NCI-H510A treated with DMSO at 0.1 percent for 48 hours (cell line): ENCODE results near the gene CTIF.
A peak's percentile ranks its signal among the peaks of the same experiment; 100 is the strongest.

ENCODE experiments used
- DNase-seq: peaks from one replicate; lab custom pipeline; 2025; lab: John Stamatoyannopoulos, UW

Gene CTIF

DNA sequence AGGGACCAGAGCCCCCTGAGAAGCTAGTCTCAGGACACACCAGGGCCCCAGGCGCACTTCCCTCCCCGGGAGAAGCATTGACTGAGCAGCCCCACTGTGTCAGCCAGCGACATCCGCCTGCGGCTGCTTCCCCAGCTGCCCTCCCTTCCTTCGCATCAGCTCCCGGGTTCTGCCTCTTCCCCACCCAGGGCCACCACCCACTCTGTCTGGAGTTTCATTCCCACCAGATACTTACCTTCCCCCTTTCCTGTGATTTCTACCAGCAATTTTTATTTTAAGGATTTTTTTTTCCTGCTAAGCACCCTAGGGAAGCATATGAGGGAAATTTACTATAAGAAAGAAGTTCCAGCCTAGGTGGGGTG is 312.7 kb downstream of the CTIF start:
- no peak for DNase-seq

DNA sequence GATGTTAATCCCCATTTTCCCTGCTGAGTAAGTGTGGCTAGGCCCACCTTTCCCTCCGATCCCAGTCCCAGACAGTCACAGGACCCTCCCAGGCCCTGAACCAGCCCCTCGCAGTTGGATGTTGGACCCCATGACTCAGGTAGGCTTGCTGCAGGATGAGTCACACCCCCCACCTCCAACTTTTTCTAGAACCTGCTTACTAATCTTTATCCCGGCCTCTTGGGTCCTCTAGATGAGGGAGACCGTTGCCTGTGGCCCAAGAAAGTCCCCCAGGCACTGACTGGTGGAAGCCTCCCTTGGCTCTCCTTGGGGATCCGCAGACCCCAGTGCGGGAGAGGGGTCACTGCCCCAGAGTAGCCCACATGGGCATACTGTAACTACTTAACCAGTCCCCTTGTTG is 313.5 kb downstream of the CTIF start:
- DNase-seq = no peak

DNA sequence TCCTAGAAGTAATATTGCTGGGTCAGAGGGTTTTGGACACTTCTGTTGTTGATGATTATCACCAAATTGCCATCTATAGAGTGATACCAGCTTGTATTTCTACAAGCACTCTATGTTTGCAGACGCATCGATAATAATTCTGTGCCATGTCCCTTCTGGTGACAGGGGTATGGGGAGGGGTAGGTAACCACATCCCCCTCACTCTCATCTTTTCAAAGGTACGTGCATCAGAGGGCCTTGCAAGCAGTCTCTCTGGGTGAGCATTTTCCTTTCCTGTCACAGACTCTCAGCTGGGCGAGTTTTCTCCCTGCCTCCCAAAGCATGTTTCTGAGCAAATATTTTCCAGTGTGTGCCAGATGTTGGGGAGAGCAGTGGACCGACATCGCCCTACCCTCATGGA is 314.0 kb downstream of the CTIF start:
- DNase-seq = no peak

DNA sequence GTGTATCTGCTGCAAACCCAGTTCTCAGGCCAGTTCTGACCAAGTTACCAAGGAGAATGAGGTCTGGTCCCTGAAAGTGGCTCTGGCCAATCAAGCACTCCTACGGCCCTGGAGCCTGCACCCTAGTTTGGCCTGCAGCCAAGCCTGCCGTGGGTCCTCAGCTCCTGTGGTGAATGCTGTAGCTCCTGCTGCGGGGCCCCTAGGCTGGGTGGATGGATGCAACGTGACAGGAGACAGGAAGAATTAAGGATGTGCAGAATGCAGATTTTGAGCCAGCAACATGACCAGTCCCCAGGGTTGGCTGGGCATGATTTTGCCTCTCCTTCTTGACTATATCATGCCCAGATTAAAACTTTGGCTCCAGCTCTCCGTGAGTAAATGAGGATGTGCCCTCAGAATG is 314.8 kb downstream of the CTIF start:
- DNase-seq = no peak

DNA sequence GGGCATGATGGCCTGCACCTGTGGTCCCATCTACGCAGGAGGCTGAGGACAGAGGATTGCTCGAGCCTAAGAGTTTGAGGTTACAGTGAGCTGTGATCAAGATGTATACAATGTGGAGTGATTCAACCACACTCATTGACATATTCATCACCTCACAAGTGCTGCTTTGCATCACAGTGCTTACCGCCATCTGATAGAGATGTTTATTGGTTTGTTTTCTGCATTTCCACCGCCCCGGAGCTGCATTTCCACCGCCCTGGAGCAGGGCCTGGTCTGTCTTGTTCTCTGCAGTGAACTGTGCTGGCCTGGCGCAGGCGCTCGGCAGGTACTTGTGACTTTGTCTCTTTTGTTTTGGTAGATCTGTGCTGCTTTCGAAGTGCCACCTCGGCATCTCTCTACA is 315.9 kb downstream of the CTIF start:
- DNase-seq = no peak

DNA sequence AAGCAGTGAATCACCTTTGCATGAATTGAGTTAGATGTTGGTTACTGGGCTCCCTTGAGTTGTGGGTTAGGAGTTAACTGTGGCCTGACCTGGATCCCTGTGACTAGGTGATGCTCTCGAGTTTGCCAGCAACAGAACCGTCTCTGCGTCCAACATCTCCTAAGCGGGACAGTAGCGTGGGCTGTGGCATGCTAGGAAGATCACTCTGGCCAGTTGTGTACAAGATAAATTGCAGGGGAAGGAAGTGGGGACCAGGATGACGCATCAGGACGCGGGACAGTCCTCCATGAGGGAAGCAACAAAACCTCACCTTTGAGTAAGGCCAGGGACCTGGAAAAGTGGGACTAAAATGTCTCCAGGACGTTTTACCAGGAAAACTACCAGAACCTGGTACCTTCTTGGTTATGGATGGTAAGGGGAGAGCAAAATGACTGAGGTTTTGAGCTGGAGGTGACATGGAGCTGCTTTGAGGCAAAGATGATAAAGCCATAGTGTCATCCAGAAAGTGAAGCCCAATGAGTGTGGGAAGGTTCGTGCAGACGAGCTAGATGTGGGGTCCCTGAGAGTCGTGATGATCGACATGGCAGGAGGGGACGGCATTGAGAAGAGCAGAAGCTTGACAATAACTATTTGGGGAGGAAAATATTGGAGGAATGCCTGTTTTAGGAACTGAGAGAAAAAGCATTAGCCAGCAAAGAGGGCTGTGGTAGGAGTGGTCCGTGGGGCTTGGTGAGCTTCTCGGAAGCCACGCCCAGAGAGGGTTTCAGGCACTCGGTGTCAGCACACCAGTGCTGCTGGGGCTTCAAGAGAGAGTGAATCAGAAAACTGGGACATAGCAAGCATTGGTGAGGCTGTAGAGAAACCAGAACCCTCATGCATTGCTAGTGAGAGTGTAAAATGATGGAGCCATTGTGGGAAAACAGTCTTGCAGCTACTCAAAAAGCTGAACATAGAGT is 316.9 kb downstream of the CTIF start:
- DNase-seq = no peak

DNA sequence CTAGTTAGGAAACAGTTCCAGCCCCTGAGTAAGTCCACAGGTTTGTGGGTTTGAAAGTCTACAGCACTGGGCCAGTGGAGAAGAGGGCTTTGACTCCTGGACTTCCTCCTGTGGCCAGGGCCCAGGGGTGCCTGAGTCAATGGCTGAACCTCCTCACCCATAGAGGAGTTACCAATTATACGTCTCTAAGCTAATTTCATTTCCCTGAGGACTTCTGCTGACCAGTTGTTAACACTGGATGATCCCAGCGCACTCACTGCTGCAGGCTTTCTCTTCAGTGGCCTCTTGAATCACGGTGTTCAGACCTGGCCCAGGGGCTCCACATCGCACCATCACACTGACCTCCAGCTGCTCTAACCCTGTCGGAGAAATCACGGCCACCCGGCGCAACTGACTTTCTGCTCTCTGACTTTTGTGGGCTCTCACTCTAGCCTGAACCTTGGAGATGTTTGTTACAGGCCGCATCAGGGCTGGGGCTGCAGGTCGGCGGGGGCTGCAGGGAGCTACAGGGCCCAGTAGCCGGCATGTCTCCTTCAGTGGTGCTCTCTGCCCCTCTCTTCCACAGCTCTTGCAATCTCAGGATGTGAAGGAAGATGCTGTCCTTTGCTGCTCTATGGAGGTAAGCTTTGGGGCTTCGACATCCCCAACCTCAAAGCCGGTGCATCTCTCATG is 318.3 kb downstream of the CTIF start:
- DNase-seq = no peak

DNA sequence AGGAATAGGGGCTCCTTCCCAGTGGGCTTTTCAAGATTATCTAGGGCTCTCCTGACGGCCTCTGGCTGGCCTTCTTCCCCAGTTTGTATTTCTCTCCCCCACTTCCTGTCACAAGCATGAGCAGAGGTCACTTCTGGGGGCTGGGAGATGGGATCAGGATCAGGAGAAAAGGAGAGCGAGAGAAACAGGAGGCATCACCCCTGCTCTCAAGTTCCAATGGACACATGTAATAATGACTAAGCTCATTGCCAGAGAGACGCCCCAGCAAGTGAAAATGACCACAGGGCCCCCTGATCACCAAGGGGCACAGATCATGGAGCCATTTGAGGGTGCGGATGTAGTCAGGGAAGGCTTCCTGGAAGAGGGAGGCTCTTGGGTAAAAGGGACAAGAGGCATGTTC is 319.8 kb downstream of the CTIF start:
- no peak for DNase-seq

DNA sequence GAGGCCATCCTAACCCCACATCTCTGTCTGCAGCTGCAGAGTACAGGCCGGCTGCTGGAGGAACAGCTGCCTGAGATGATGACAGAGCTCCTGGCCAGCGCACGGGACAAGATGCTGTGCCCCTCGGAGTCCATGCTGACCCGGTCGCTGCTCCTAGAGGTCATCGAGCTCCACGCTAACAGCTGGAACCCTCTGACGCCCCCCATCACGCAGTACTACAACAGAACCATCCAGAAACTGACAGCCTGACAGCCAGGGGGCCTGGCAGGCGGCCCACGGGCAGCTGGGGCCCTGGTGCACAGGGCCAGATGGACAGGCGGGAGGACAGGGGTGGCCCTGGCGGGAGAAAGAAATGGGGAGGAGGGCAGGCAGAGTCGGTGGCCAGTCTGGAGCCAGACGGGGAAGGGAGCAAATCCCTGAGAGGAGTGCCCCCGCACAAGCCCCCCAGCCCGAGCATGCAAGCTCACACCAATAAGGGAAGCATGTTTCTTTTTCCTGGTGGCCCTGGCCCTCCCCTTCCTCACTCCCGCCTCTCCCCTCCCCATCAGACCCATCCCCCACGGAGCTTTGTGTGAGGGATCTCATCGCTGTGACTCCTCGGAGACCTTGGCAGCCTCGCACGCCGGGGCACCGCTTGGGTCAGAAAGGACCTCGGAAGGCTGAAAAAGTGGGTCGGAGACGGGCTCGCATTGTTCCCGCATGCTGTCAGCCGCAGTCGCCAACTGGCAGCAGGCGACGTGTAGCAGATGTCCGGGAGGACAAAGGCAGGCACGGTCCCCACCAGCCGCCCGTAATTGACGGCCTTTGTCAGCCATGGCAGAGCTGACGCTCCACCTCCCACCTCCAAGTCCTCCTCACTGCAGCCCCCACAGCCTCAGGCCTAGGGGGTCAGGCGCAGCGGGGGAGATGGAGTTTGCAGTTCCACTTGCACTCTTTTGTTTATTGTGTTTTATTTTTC is 320.8 kb downstream of the CTIF start:
- DNase-seq = no peak

DNA sequence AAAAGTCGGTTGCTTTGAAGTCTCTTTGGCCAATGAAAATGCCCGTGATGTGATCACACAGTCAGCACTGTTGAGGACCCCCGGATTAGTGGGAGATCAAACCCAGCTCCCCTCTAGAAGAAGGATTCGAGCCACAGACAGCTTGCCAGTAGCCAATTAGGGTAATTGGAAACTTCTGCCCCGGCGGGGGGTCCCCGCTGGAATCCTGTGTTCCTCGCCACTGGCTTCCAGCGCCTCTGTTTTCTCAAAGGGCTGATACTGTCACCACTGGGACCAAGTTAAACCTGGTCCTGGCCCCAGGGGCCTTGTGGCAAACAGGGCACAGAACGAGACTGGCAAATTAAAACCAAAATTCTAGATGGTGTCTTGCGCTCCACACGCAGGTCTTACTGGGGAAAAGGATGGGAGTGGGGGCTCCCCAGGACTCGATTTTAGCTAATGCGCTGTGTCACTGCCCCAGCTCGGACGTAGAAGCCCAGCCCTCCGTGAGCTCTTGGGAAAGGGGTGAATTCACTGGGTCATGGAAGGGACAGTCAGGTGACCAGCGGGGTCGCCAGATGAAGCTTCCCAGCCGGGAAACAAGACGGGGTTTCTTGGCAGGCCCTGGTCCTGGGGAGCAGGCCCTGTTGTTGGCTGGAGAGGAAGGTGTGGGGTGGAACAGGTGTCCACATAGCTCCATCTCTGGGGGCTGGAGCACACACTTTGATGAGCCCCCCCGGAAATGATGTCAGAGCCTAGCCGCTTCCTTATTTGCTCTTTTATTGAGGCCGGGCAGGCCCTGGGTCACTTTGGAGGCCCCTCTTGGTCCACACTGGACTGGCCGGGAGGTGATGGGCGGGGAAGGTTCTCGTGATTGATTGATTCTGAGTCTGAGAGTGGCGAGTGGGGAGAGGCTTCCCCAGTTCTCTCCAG is 321.7 kb downstream of the CTIF start:
- no peak for DNase-seq

DNA sequence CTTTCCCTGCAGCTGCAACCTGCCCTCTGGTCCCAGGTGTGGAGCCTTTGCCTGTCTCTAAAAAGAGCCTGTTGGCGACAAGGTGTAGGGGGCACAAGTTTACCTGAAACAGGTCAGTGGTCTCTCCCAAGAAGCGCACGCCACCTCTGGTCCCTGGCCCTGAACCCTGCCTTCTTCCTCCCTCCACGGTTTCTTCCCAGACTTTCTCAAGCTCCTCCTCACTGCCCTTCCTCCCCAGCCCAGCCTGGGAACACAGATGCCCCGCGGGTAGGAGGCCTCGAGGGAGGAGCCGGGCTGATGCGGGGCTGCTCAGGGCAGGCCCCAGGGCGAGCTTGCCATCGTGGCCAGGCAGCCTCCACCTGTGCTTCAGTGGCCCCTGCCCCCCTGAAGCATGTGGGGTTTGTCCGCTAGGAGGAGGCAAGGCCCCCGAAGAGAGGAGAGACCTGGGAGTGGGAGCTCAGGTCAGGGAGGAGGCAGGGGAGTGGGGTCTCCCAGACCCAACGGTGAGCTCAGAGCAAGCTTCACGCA is 322.4 kb downstream of the CTIF start:
- DNase-seq = no peak

DNA sequence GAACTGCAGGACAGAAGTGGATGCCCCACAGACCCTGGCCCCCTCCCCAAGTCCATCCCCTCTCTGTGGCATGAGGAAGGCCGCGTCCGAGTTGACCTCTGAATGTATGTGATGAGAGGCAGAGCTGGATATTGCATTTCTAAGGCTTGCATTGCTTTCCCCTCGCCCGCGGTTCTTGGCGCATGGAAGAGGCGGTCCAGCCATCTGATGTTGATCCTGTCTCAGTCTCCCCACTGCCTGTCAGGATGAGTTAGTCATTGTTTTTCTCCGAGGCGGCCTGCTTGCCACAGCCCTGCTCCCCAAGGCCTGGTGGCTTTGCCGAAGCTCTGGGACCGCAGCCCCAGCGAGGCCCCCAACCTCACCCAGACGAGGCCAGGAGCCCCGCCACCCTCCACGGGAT is 323.3 kb downstream of the CTIF start:
- no peak for DNase-seq

DNA sequence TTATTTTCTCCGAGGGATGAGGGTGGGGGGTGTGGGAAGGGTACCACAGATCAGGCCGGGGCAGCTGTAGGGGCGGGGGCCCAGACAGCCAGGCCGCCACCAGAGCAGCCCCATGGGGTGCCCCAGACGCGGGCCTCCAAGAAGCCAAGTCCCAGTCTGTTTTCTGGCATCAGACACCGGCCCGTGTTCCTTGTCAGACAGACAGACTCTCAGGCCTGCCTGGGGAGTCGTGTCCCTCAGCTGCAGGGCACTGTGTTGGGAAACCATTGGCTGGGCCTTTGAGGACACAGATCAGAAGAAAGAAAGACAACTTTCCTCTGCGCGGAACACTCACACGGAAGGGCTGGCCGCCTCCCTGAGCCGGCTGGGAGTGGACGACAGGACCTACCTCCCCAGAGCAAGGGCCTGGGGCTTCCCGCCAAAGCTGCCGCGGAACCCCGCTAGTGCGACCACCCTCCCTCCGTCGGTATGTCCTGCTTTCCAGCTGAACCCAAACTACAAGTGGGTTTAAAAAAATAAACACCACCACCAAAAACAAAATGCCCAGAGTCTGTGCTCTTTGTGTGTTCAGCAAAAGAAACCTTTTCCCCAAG is 323.9 kb downstream of the CTIF start:
- DNase-seq = no peak

DNA sequence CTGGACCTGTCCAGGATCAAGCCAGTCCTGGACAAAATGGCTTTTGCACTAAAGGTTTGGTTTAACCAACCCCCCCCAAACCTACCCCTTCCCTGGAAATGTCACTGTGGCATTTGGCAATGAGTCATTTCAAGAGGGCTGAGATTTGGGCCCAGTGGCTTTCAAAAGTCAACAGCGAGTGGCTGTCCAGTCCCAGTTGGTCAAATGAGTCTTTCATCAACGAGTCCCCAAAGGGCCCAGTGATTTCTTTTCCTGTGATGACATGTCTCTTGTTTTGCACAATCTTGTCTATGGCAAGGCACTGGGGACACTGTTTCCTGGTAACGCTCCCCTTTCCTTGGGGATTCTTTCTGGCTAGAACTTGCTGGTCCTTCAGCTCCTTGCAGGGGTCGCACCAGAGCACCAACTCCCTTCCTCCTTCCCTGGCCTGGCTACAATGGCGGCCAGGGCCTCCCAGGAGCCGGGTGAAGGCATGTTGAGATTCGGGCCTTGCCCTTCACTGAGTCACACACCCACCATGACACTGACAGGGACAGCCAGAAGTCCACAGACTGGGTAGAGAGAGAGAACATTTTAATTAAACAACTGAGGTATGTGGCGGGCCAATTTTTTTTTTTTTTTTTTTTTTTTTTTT is 324.7 kb downstream of the CTIF start:
- DNase-seq = no peak

DNA sequence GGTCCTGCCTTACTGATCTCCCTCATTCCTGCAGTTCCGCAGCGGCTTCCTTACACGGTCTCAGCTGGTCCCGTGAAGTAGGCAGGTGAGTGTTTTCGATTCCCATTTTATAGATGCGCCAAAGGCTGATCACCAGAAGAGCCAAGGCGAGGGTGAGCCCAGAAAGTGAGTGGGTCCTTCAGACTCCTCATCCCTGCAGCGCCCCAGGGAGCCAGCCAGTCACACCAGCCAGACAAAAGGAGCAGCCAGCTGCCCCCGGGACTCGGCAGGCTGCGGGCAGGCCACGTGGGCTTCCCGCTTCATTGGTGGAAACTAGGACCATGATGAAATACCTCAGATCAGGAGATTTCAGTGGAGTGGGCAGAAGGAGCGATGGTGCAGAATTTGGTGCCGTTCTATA is 326.0 kb downstream of the CTIF start:
- DNase-seq = no peak

DNA sequence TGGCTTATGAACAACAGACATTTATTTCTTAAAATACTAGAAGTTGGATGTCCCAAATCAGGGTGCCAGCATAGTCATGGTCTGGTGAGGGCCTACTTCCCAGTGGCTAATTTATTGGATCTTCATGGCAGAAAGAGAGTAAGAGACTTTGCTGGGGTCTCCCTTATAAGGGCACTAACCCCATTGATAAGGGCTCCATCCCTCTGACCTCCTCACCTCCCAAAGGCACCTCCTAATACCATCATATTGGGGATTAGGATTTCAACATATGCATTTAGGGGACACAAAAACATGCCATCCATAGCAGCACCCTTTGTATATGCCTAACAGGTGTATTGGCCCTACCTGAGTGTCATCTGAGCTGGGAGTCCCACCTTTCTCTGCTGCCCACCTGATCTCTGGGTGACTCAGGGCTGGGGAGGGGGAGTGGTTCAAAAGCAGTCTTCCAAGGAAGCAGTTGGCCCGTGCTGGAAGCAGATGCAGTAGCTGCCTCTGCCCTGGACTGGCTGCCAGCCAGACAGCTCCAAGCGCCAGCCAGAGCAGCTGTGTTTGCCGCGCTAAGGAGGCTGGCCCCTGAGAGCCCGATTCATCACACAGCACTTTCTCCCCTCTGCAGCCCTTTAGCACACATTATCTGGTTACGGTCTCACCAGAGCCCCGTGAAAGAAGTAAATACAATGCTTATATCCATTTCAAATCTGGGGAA is 327.4 kb downstream of the CTIF start:
- DNase-seq = peak; percentile 57

DNA sequence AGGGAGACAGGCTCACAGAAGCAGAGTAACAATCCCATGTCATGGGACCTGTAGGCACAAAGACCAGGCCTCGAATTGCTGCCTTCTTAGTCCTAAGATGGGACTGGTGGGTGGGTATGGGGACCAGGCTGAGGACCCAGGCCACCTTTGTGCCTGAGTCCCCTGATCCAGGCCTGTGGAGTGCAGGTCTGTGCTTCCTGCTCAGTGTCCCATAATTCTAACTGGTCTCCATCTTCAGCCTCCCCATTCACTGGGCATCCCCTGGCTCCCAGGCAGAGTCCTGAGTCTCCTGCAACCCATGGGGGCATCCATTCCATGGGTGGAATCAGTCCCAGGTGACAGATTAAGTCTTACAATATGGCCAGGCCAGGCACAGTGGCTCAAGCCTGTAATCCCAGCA is 328.0 kb downstream of the CTIF start:
- no peak for DNase-seq

DNA sequence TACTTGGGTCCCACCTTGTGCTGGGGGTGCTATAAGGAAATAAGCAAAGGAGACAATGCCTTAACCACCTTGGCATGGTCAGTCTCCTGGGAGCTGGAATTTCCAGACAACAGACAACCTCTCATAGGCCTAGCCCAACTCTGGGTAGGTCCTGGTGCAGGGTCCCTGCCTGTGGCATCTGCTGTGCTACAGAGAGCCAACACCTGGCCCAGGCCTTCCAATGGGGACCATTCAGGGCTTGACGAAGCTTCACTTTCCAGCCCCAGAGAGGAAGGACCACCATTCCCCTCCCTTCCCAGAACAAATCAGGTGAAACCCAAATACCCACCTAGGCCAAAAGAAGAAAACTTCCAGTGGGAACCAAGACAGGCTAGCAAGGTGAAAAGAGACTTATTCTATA is 329.1 kb downstream of the CTIF start:
- DNase-seq = no peak
